GM23338 (cell line): ENCODE data around the gene RAX2. TPM values are rescaled to one million over a fixed set of nuclear protein-coding genes. Genes with fewer than 3 reads are reported as not detected.

Experiments
- ATAC-seq: fragments of 200-7000 bp; cut with Tn5 transposase; 3 replicates; pipeline ENCODE4 v1.9.1; 2020
- DNase-seq: peaks from one replicate; pipeline ENCODE4 v3.0.0-alpha.2; 2015; ENCODE audit warnings: low spot score
- H2AFZ ChIP-seq: fragments of 200-600 bp; sonication (generic); 2 replicates; pipeline ENCODE4 v1.8.0; 2016; ENCODE audit warnings: antibody characterized with exemption, mild to moderate bottlenecking, moderate library complexity
- H3F3A ChIP-seq: fragments of 200-600 bp; sonication (generic); replicated peaks from 2 replicates; pipeline ENCODE4 v1.8.0; 2017; ENCODE audit warnings: antibody characterized with exemption, mixed run types, low read depth
- H3K27ac ChIP-seq: fragments of 200-600 bp; sonication (generic); 2 replicates; pipeline ENCODE4 v1.6.1; 2016; ENCODE audit warnings: low read depth
- H3K27me3 ChIP-seq: fragments of 200-600 bp; sonication (generic); 2 replicates; pipeline ENCODE4 v1.8.0; 2016; ENCODE audit warnings: mild to moderate bottlenecking, mixed run types, moderate library complexity; ENCODE audit not compliant: insufficient read depth
- H3K36me3 ChIP-seq: fragments of 200-600 bp; sonication (generic); 2 replicates; pipeline ENCODE4 v1.8.0; 2016; ENCODE audit warnings: mild to moderate bottlenecking; ENCODE audit not compliant: insufficient read depth
- H3K4me1 ChIP-seq: fragments of 200-600 bp; sonication (generic); 2 replicates; pipeline ENCODE4 v1.8.0; 2016; ENCODE audit warnings: mild to moderate bottlenecking, moderate library complexity; ENCODE audit not compliant: insufficient read depth
- H3K4me2 ChIP-seq: fragments of 200-600 bp; sonication (generic); 2 replicates; pipeline ENCODE4 v1.7.1; 2017; ENCODE audit warnings: mixed run types
- H3K4me3 ChIP-seq: fragments of 200-600 bp; sonication (generic); 2 replicates; pipeline ENCODE4 v1.6.1; 2016; ENCODE audit warnings: mixed run types
- H3K79me2 ChIP-seq: fragments of 200-600 bp; sonication (generic); replicated peaks from 2 replicates; pipeline ENCODE4 v1.8.0; 2017; ENCODE audit warnings: mild to moderate bottlenecking; ENCODE audit not compliant: insufficient read depth
- H3K9me2 ChIP-seq: fragments of 200-600 bp; sonication (generic); 2 replicates; pipeline ENCODE4 v1.8.0; 2017; ENCODE audit not compliant: insufficient read depth
- H4K20me1 ChIP-seq: fragments of 200-600 bp; sonication (generic); replicated peaks from 2 replicates; pipeline ENCODE4 v1.8.0; 2017; ENCODE audit warnings: mild to moderate bottlenecking; ENCODE audit not compliant: insufficient read depth
- H3K27ac Mint-ChIP-seq: 2 replicates; pipeline ENCODE4 v1.8.0; 2020; ENCODE audit warnings: inconsistent platforms, mild to moderate bottlenecking, moderate library complexity, mixed read lengths
- H3K27me3 Mint-ChIP-seq: 3 replicates; pipeline ENCODE4 v1.8.0; 2022; ENCODE audit warnings: low read depth, mild to moderate bottlenecking, moderate library complexity, mixed read lengths, inconsistent platforms; ENCODE audit not compliant: insufficient read depth, poor library complexity
- H3K36me3 Mint-ChIP-seq: 3 replicates; pipeline ENCODE4 v1.8.0; 2021; ENCODE audit warnings: low read depth, mild to moderate bottlenecking, inconsistent platforms, moderate library complexity, mixed read lengths
- H3K4me1 Mint-ChIP-seq: 3 replicates; pipeline ENCODE4 v1.8.0; 2020; ENCODE audit warnings: mild to moderate bottlenecking, inconsistent platforms, mixed read lengths
- H3K4me3 Mint-ChIP-seq: 3 replicates; pipeline ENCODE4 v1.8.0; 2021; ENCODE audit warnings: moderate library complexity, mild to moderate bottlenecking, inconsistent platforms, mixed read lengths
- H3K9me3 Mint-ChIP-seq: 3 replicates; pipeline ENCODE4 v1.8.0; 2020; ENCODE audit warnings: moderate library complexity, mild to moderate bottlenecking, inconsistent platforms, mixed read lengths
- CREB1 ChIP-seq: fragments of 250-450 bp; sonication (Bioruptor Pico); IDR thresholded peaks from 2 replicates; pipeline ENCODE4 v1.5.0; 2020; ENCODE audit warnings: low read depth, mild to moderate bottlenecking, moderate library complexity
- CTCF ChIP-seq, 2 experiments: fragments of 200-600 bp in 1 of 2; sonication (generic) in 1 of 2; conservative IDR thresholded peaks; 2 replicates each; pipeline versions ENCODE4 v1.5.1 to v1.6.1; 2016 to 2017; ENCODE audit warnings: antibody characterized with exemption in 2 of 2, low read depth in 2 of 2, mild to moderate bottlenecking in 2 of 2, moderate library complexity in 1 of 2
- ETS1 ChIP-seq: IDR thresholded peaks from 2 replicates; pipeline ENCODE4 v1.6.1; 2016; ENCODE audit warnings: antibody characterized with exemption
- EZH2 ChIP-seq: fragments of 200-600 bp; sonication (generic); IDR thresholded peaks from one replicate; pipeline ENCODE4 v1.8.0; 2017; ENCODE audit warnings: antibody characterized with exemption, mild to moderate bottlenecking, low read depth; ENCODE audit not compliant: unreplicated experiment
- EZH2phosphoT487 ChIP-seq: fragments of 200-600 bp; sonication (generic); IDR thresholded peaks from one replicate; pipeline ENCODE4 v1.8.1; 2018; ENCODE audit warnings: antibody characterized with exemption; ENCODE audit not compliant: unreplicated experiment
- JUNB ChIP-seq: IDR thresholded peaks from one replicate; pipeline ENCODE4 v1.6.1; 2016; ENCODE audit warnings: antibody characterized with exemption; ENCODE audit not compliant: unreplicated experiment
- NANOG ChIP-seq: IDR thresholded peaks from 2 replicates; pipeline ENCODE4 v1.6.1; 2016; ENCODE audit warnings: antibody characterized with exemption, borderline replicate concordance
- POLR2AphosphoS5 ChIP-seq: IDR thresholded peaks from 2 replicates; pipeline ENCODE4 v1.6.1; 2016; ENCODE audit warnings: antibody characterized with exemption, low read depth
- STAT1 ChIP-seq: IDR thresholded peaks from one replicate; pipeline ENCODE4 v1.6.1; 2016; ENCODE audit warnings: antibody characterized with exemption; ENCODE audit not compliant: unreplicated experiment
- ZNF114 ChIP-seq: fragments of 250-450 bp; sonication (Bioruptor Pico); IDR thresholded peaks from 2 replicates; pipeline ENCODE4 v1.5.0; 2020; ENCODE audit warnings: mild to moderate bottlenecking, moderate library complexity
- ZNF331 ChIP-seq: fragments of 250-450 bp; sonication (Bioruptor Pico); IDR thresholded peaks from 2 replicates; pipeline ENCODE4 v1.5.0; 2020; ENCODE audit warnings: low read depth, mild to moderate bottlenecking, moderate library complexity
- polyA plus RNA-seq: library from polyadenylated mRNA; unstranded; fragments of >200 nt; fragmentation: Nextera tagmentation; extraction: Ambion mirVana; gene quantifications from 2 replicates; pipeline ENCODE4 v1.2.1, GENCODE V29; 2016
- total RNA-seq: library from RNA; depleted of rRNA; stranded (reverse); fragments of >200 nt; shearing (Covaris generic); gene quantifications from 2 replicates; pipeline ENCODE4 v1.2.3, GENCODE V29; 2014
- TF ChIP-seq, protein P1 (sequence below): IDR thresholded peaks from one replicate; pipeline ENCODE4 v1.6.1; 2018; ENCODE audit warnings: antibody characterized with exemption; ENCODE audit not compliant: unreplicated experiment
- TF ChIP-seq, protein P2 (sequence below): fragments of 250-450 bp; sonication (Bioruptor Pico); IDR thresholded peaks from 2 replicates; pipeline ENCODE4 v1.5.0; 2020; ENCODE audit warnings: mild to moderate bottlenecking, moderate library complexity

RAX2 gene
- total and polyA plus RNA-seq, 2 experiments from 2014 or later = 0.13 TPM; not detected in 1

- Histone ChIP-seq H2AFZ (peak overlapping the region; percentile 92), H3K79me2 (no peaks in the 10 kb centered on the region), H3K27ac (no peak overlapping the region), H3K9me2 (no peaks in the 10 kb centered on the region), H3K36me3 (peaks cover 4% of the 10 kb centered on the region; the same call in 1 of the 2 replicates), H3K4me3 (peak overlapping the region; percentile 78), H4K20me1 (no peaks in the 10 kb centered on the region), H3K4me1 (no peaks in the 10 kb centered on the region; the same call in 1 of the 2 replicates), H3K4me2 (peak overlapping the region; percentile 87), H3K27me3 (peaks cover 10% of the 10 kb centered on the region), H3F3A (no peaks in the 10 kb centered on the region)
- Mint-ChIP-seq H3K4me3 (peak overlapping the region; percentile 78), H3K27ac (no peak overlapping the region), H3K36me3 (peaks cover 33% of the 10 kb centered on the region), H3K4me1 (peaks cover 8% of the 10 kb centered on the region), H3K9me3 (peaks cover 24% of the 10 kb centered on the region), H3K27me3 (peaks cover 21% of the 10 kb centered on the region)
- peak; percentile 34 for ATAC-seq
- no peak for TF ChIP-seq NANOG
- no peak for TF ChIP-seq POLR2AphosphoS5
- TF ChIP-seq, protein P1, sequence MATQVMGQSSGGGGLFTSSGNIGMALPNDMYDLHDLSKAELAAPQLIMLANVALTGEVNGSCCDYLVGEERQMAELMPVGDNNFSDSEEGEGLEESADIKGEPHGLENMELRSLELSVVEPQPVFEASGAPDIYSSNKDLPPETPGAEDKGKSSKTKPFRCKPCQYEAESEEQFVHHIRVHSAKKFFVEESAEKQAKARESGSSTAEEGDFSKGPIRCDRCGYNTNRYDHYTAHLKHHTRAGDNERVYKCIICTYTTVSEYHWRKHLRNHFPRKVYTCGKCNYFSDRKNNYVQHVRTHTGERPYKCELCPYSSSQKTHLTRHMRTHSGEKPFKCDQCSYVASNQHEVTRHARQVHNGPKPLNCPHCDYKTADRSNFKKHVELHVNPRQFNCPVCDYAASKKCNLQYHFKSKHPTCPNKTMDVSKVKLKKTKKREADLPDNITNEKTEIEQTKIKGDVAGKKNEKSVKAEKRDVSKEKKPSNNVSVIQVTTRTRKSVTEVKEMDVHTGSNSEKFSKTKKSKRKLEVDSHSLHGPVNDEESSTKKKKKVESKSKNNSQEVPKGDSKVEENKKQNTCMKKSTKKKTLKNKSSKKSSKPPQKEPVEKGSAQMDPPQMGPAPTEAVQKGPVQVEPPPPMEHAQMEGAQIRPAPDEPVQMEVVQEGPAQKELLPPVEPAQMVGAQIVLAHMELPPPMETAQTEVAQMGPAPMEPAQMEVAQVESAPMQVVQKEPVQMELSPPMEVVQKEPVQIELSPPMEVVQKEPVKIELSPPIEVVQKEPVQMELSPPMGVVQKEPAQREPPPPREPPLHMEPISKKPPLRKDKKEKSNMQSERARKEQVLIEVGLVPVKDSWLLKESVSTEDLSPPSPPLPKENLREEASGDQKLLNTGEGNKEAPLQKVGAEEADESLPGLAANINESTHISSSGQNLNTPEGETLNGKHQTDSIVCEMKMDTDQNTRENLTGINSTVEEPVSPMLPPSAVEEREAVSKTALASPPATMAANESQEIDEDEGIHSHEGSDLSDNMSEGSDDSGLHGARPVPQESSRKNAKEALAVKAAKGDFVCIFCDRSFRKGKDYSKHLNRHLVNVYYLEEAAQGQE = no peak
- TF ChIP-seq, protein P2, sequence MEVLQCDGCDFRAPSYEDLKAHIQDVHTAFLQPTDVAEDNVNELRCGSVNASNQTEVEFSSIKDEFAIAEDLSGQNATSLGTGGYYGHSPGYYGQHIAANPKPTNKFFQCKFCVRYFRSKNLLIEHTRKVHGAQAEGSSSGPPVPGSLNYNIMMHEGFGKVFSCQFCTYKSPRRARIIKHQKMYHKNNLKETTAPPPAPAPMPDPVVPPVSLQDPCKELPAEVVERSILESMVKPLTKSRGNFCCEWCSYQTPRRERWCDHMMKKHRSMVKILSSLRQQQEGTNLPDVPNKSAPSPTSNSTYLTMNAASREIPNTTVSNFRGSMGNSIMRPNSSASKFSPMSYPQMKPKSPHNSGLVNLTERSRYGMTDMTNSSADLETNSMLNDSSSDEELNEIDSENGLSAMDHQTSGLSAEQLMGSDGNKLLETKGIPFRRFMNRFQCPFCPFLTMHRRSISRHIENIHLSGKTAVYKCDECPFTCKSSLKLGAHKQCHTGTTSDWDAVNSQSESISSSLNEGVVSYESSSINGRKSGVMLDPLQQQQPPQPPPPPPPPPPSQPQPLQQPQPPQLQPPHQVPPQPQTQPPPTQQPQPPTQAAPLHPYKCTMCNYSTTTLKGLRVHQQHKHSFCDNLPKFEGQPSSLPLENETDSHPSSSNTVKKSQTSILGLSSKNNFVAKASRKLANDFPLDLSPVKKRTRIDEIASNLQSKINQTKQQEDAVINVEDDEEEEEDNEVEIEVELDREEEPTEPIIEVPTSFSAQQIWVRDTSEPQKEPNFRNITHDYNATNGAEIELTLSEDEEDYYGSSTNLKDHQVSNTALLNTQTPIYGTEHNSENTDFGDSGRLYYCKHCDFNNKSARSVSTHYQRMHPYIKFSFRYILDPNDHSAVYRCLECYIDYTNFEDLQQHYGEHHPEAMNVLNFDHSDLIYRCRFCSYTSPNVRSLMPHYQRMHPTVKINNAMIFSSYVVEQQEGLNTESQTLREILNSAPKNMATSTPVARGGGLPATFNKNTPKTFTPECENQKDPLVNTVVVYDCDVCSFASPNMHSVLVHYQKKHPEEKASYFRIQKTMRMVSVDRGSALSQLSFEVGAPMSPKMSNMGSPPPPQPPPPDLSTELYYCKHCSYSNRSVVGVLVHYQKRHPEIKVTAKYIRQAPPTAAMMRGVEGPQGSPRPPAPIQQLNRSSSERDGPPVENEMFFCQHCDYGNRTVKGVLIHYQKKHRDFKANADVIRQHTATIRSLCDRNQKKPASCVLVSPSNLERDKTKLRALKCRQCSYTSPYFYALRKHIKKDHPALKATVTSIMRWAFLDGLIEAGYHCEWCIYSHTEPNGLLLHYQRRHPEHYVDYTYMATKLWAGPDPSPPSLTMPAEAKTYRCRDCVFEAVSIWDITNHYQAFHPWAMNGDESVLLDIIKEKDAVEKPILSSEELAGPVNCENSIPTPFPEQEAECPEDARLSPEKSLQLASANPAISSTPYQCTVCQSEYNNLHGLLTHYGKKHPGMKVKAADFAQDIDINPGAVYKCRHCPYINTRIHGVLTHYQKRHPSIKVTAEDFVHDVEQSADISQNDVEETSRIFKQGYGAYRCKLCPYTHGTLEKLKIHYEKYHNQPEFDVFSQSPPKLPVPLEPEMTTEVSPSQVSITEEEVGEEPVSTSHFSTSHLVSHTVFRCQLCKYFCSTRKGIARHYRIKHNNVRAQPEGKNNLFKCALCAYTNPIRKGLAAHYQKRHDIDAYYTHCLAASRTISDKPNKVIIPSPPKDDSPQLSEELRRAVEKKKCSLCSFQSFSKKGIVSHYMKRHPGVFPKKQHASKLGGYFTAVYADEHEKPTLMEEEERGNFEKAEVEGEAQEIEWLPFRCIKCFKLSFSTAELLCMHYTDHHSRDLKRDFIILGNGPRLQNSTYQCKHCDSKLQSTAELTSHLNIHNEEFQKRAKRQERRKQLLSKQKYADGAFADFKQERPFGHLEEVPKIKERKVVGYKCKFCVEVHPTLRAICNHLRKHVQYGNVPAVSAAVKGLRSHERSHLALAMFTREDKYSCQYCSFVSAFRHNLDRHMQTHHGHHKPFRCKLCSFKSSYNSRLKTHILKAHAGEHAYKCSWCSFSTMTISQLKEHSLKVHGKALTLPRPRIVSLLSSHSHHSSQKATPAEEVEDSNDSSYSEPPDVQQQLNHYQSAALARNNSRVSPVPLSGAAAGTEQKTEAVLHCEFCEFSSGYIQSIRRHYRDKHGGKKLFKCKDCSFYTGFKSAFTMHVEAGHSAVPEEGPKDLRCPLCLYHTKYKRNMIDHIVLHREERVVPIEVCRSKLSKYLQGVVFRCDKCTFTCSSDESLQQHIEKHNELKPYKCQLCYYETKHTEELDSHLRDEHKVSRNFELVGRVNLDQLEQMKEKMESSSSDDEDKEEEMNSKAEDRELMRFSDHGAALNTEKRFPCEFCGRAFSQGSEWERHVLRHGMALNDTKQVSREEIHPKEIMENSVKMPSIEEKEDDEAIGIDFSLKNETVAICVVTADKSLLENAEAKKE (CRISPR knock-in tag) = no peak
- TF ChIP-seq CTCF (conservative IDR thresholded peaks at IDR 0.05; ENCODE audit: low read depth in 2 of 2) = no peak
- TF ChIP-seq EZH2phosphoT487 = no peak
- TF ChIP-seq CREB1 (CRISPR knock-in tag) = no peak
- no peak for TF ChIP-seq ETS1
- no peak for TF ChIP-seq STAT1
- TF ChIP-seq ZNF114 = no peak
- no peak for TF ChIP-seq ZNF331
- no peak for TF ChIP-seq JUNB
- TF ChIP-seq EZH2 = no peak
- DNase-seq = no peak
Measured at GRCh38 chr19:3785451-3785937, 13.5 kb upstream of the RAX2 start.
